Left lung (tissue), 10 donors: Measurements from ENCODE around the gene PTPN6. TPM values are rescaled to one million over a fixed set of nuclear protein-coding genes. Genes with fewer than 3 reads are reported as not detected.

Source experiments
- ATAC-seq: fragments of 200-7000 bp; cut with Tn5 transposase; one replicate; pipeline ENCODE4 v1.9.1; 2020; ENCODE audit warnings: moderate library complexity
- DNase-seq, 4 donors: peaks; one replicate each; pipeline ENCODE4 v3.0.0-alpha.2; 2013 to 2020
- H3K27ac ChIP-seq, 2 donors: fragments of 200-600 bp; sonication (generic) in 1 of 2; one replicate each; pipeline versions ENCODE4 v1.5.0 to v1.8.0; 2020 to 2021
- H3K27me3 ChIP-seq, 2 donors: fragments of 200-600 bp; sonication (generic) in 1 of 2; one replicate each; pipeline versions ENCODE4 v1.5.0 to v1.8.0; 2020 to 2021
- H3K36me3 ChIP-seq, 2 donors: fragments of 200-600 bp; sonication (generic) in 1 of 2; one replicate each; pipeline versions ENCODE4 v1.5.0 to v1.8.0; 2020 to 2021
- H3K4me1 ChIP-seq, 2 donors: fragments of 200-600 bp; one replicate each; pipeline ENCODE4 v1.8.0; 2021
- H3K4me3 ChIP-seq, 2 donors: fragments of 200-600 bp; sonication (generic) in 1 of 2; one replicate each; pipeline versions ENCODE4 v1.5.0 to v1.8.0; 2020 to 2021; ENCODE audit warnings: mild to moderate bottlenecking in 1 of 2
- H3K9me3 ChIP-seq, 2 donors: fragments of 200-600 bp; sonication (generic) in 1 of 2; one replicate each; pipeline versions ENCODE4 v1.5.0 to v1.8.0; 2020 to 2021
- CTCF ChIP-seq, 2 donors: fragments of 200-600 bp; sonication (generic) in 1 of 2; IDR thresholded peaks; one replicate each; pipeline versions ENCODE4 v1.5.0 to v1.8.0; 2021; ENCODE audit warnings: antibody characterized with exemption in 2 of 2
- intact Hi-C, 2 donors: fragments of 100-400 bp; cut with DNase I; formaldehyde crosslinking; loops; one replicate each; pipeline versions ENCODE4 v1.11.2 to v1.14.2; 2022
- polyA plus RNA-seq, 6 donors: library from polyadenylated mRNA; unstranded; fragments of 120-200 nt; gene quantifications; one replicate each; pipeline ENCODE4 v1.2.1, GENCODE V29; 2013; ENCODE audit not compliant: insufficient read length in 6 of 6
- total RNA-seq, 2 donors: library from RNA; stranded (reverse); fragmentation: NEBNext Ultra II Directional; extraction: Animal tissue kit (Norgen Biotek cat#: 25700); gene quantifications; one replicate each; pipeline ENCODE4 v1.2.1, GENCODE V29; 2021
- donor health status: DM: no; HTN: yes; CAD: no.
- donor health status: DM: no; HTN: no; CAD: no.

The PTPN6 gene
- total and polyA plus RNA-seq, 8 donors: 17.4 to 145 (median 19.6) TPM

- H3K36me3 ChIP-seq: peaks cover 0 to 4% of the 10 kb centered on the region in 2 donors
- DNase-seq (peak in 1 of 4 donors; percentile 81), ATAC-seq (no peak)
- peak overlapping the region; percentile 68 to 70 for H3K4me3 ChIP-seq
- peaks cover 0 to 28% of the 10 kb centered on the region in 2 donors for H3K27me3 ChIP-seq
- intact Hi-C loops: loop anchor here in 1 of 2 donors (10.0 kb wide), 1 partner anchor 167 kb away; the partner anchor contains the start of gene C1R
- peaks cover 49 to 80% of the 10 kb centered on the region in 2 donors for H3K4me1 ChIP-seq
- TF ChIP-seq CTCF (IDR thresholded peaks at IDR 0.05): no peak
- H3K9me3 ChIP-seq: no peaks in the 10 kb centered on the region
- H3K27ac ChIP-seq: peak overlapping the region; percentile 85 to 91
These were observed 23.0 kb upstream of the PTPN6 start for GRCh38 chr12:6928022-6928702.

- H3K27me3 ChIP-seq: peaks cover 0 to 28% of the 10 kb centered on the region in 2 donors
- no peak for ATAC-seq
- no peak for TF ChIP-seq CTCF (IDR thresholded peaks at IDR 0.05)
- H3K4me1 ChIP-seq: peaks cover 50 to 80% of the 10 kb centered on the region in 2 donors
- intact Hi-C loops: loop anchor here in 1 of 2 donors (10.0 kb wide), 1 partner anchor 166 kb away; the partner anchor contains the start of gene C1R
- H3K27ac ChIP-seq: peak overlapping the region; percentile 85 to 91
- H3K36me3 ChIP-seq: peaks cover 0 to 3% of the 10 kb centered on the region in 2 donors
- H3K4me3 ChIP-seq: peak overlapping the region; percentile 68 to 70
- no peaks in the 10 kb centered on the region for H3K9me3 ChIP-seq
- DNase-seq: peak in 1 of 4 donors; percentile 43
These were observed 22.3 kb upstream of the PTPN6 start for GRCh38 chr12:6928703-6929407.

- H3K27me3 ChIP-seq: peaks cover 0 to 28% of the 10 kb centered on the region in 2 donors
- DNase-seq (peak in 1 of 4 donors; percentile 1), ATAC-seq (no peak)
- peaks cover 0 to 12% of the 10 kb centered on the region in 2 donors for H3K36me3 ChIP-seq
- H3K27ac ChIP-seq: peak overlapping the region; percentile 85 to 91
- TF ChIP-seq CTCF (IDR thresholded peaks at IDR 0.05): no peak
- intact Hi-C loops: loop anchor here in 1 of 2 donors (10.0 kb wide), 1 partner anchor 165 kb away; the partner anchor contains the start of gene C1R
- H3K4me1 ChIP-seq: peaks cover 42 to 80% of the 10 kb centered on the region in 2 donors
- H3K4me3 ChIP-seq: peak overlapping the region; percentile 68 to 70
- no peaks in the 10 kb centered on the region for H3K9me3 ChIP-seq
These were observed 21.4 kb upstream of the PTPN6 start for GRCh38 chr12:6929466-6930452.

- peaks cover 34 to 82% of the 10 kb centered on the region in 2 donors for H3K4me1 ChIP-seq
These were observed 18.4 kb upstream of the PTPN6 start for GRCh38 chr12:6932766-6933165.

More at GRCh38 chr12:6932766-6933165, 18.4 kb upstream of the PTPN6 start:
- ATAC-seq (no peak), DNase-seq (no peak)
- Histone ChIP-seq H3K36me3 (peaks cover 0 to 37% of the 10 kb centered on the region in 2 donors), H3K4me3 (no peak overlapping the region), H3K27ac (no peak overlapping the region), H3K27me3 (peaks cover 0 to 12% of the 10 kb centered on the region in 2 donors), H3K9me3 (no peaks in the 10 kb centered on the region)
- no peak for TF ChIP-seq CTCF (IDR thresholded peaks at IDR 0.05)
- intact Hi-C loops: no loop called here
